Gastrocnemius medialis (tissue), 4 donors: Measurements from ENCODE around the gene HIBCH.

Experiments used
- POLR2A ChIP-seq, 2 donors: fragments of 450-650 bp; IDR thresholded peaks; one replicate each; pipeline ENCODE4 v1.6.1; 2017; ENCODE audit warnings: antibody characterized with exemption in 2 of 2, mild to moderate bottlenecking in 2 of 2, moderate library complexity in 2 of 2
- TF ChIP-seq, protein P1 (sequence below), 5 experiments: fragments of 450-650 bp in 3 of 5; fragments of 200-600 bp in 2 of 5; sonication (generic) in 2 of 5; IDR thresholded peaks in 4 of 5; conservative IDR thresholded peaks in 1 of 5; 1 replicate in 4 of 5; 2 replicates in 1 of 5; pipeline ENCODE4 v1.5.1; 2016 to 2019; ENCODE audit warnings: antibody characterized with exemption in 5 of 5, mild to moderate bottlenecking in 3 of 5, moderate library complexity in 3 of 5

DNA sequence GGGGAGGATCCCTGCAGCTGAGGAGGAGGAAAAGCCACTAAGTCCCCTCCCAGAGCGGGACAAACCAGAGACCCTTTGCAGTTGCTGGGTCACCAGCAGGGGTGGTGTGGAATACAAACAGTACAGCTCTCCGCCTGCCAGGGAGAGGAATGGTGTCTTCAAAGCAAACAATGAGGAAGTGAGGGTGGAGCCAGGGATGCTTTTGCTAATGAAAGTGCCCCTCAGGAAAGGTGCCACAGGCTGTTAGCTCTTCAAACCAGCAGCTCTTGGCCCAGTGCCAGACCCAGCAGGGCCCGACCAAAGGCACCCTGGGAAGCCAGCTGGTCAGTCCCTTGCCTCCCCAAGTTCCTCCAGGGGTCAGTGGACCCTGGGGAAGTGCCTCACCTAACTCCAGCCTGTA, 102.8 kb downstream of the HIBCH start:
- TF ChIP-seq, protein P1, sequence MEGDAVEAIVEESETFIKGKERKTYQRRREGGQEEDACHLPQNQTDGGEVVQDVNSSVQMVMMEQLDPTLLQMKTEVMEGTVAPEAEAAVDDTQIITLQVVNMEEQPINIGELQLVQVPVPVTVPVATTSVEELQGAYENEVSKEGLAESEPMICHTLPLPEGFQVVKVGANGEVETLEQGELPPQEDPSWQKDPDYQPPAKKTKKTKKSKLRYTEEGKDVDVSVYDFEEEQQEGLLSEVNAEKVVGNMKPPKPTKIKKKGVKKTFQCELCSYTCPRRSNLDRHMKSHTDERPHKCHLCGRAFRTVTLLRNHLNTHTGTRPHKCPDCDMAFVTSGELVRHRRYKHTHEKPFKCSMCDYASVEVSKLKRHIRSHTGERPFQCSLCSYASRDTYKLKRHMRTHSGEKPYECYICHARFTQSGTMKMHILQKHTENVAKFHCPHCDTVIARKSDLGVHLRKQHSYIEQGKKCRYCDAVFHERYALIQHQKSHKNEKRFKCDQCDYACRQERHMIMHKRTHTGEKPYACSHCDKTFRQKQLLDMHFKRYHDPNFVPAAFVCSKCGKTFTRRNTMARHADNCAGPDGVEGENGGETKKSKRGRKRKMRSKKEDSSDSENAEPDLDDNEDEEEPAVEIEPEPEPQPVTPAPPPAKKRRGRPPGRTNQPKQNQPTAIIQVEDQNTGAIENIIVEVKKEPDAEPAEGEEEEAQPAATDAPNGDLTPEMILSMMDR (IDR thresholded peaks at IDR 0.05 in 4 of 5, conservative IDR thresholded peaks at IDR 0.05 in 1 of 5): no peak
- no peak for TF ChIP-seq POLR2A (IDR thresholded peaks at IDR 0.05)
